ENCODE results near the gene OPCML. TPM values are rescaled to one million over a fixed set of nuclear protein-coding genes. Genes with fewer than 3 reads are reported as not detected.

Gene OPCML
- total RNA-seq, 1 donor from 2014 or later, result not detected

DNA sequence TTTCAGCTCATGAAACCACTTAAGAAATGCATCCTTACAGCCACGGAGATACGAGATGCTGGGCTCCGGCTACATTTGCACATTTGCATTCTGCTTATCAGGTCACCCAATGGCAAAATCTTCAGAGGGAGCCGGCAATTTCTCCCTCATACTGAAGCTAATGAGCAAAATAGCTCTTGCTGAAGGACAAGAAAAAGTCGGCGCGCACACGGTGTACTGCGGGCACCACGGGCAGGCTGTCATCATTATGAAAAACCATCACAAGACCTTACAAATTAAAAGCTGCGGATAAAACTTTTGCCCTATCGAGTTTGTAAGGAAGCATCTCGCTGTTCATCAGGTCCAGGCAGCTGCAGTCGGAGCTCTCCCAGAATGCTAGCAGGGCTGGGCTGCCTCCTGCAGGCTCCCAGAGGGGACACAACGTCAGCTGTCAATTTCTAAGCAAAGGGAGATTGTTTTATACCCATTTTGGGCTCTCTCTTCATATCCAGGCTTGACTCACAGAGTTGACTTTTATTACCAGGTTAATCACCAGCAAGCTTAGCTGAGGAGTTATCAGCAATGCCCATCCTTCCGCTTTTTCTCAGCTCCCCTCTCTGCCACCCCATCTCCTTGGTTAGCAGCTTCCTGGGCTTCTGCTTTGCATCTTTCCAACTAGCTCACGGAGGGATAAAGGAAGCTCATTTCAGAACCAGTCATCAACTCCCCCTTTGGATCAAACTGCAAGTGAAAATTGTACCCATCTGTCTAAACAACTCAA, 375.1 kb downstream of the OPCML start:
- no peak for TF ChIP-seq POLR2A (IDR thresholded peaks at IDR 0.05)
- TF ChIP-seq POLR2AphosphoS5 (IDR thresholded peaks at IDR 0.05; ENCODE audit: insufficient read depth in 1 of 2, low read depth in 1 of 2), result no peak
- TF ChIP-seq, protein P1, sequence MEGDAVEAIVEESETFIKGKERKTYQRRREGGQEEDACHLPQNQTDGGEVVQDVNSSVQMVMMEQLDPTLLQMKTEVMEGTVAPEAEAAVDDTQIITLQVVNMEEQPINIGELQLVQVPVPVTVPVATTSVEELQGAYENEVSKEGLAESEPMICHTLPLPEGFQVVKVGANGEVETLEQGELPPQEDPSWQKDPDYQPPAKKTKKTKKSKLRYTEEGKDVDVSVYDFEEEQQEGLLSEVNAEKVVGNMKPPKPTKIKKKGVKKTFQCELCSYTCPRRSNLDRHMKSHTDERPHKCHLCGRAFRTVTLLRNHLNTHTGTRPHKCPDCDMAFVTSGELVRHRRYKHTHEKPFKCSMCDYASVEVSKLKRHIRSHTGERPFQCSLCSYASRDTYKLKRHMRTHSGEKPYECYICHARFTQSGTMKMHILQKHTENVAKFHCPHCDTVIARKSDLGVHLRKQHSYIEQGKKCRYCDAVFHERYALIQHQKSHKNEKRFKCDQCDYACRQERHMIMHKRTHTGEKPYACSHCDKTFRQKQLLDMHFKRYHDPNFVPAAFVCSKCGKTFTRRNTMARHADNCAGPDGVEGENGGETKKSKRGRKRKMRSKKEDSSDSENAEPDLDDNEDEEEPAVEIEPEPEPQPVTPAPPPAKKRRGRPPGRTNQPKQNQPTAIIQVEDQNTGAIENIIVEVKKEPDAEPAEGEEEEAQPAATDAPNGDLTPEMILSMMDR (IDR thresholded peaks at IDR 0.05), result no peak
- Histone ChIP-seq H3K36me3 (no peaks in the 10 kb centered on the region), H3K27me3 (no peaks in the 10 kb centered on the region), H3K4me3 (no peak overlapping the region), H3K4me1 (no peaks in the 10 kb centered on the region), H3K27ac (no peak overlapping the region), H3K9me3 (no peaks in the 10 kb centered on the region)
- intact Hi-C loops (cut with DNase I), result no loop called here
- DNase-seq (ENCODE audit: extremely low spot score in 2 of 2), result no peak

DNA sequence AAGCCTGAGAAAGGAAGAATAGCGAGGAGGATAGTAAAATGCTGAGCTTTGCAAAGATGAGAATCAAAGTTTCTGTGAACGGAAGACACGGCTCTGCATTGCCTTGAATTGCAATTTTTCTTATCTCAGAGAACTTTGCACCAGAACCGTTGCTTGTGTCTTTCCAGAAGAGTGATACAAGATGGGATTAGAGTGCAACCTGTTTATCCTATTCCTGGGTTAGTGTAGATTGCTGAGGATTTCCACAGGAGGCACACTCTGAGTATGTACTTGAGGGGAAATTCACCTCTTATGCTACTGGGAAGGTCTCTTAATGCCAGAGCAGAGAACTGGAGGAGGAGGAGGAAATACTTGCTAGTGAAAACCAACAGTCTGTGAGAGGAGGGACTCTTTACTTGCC, 377.5 kb downstream of the OPCML start:
- no peaks in the 10 kb centered on the region for H3K36me3 ChIP-seq
- DNase-seq (ENCODE audit: extremely low spot score in 2 of 2), result no peak
- H3K27ac ChIP-seq, result no peak overlapping the region
- H3K9me3 ChIP-seq, result no peaks in the 10 kb centered on the region
- intact Hi-C loops (cut with DNase I), result no loop called here
- H3K27me3 ChIP-seq, result no peaks in the 10 kb centered on the region
- H3K4me1 ChIP-seq, result no peaks in the 10 kb centered on the region
- TF ChIP-seq POLR2AphosphoS5 (IDR thresholded peaks at IDR 0.05; ENCODE audit: insufficient read depth in 1 of 2, low read depth in 1 of 2), result no peak
- TF ChIP-seq, protein P1 (IDR thresholded peaks at IDR 0.05), result no peak
- TF ChIP-seq POLR2A (IDR thresholded peaks at IDR 0.05), result no peak
- no peak overlapping the region for H3K4me3 ChIP-seq

DNA sequence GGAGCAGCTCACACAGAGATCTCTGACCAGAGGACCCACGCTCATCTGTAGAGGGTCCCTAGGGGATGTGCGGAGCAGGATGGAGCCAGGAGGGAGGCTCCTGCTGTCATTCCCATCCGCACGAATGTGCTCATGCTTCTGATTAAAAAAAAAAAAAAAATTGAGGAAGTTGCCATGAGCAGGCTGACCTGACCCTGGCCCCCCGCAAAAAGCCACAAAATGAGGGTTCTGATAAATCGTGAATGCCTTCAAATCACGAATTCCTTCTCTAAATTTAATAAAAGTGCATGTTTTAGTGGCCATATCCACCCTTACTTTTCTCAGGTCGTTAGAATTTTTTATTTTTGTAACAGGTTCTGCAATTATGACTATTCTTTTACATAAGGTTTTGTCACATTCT, 378.2 kb downstream of the OPCML start:
- H3K27ac ChIP-seq, result no peak overlapping the region
- H3K36me3 ChIP-seq, result no peaks in the 10 kb centered on the region
- H3K27me3 ChIP-seq, result no peaks in the 10 kb centered on the region
- intact Hi-C loops (cut with DNase I), result no loop called here
- no peak for DNase-seq (ENCODE audit: extremely low spot score in 2 of 2)
- no peak overlapping the region for H3K4me3 ChIP-seq
- no peaks in the 10 kb centered on the region for H3K9me3 ChIP-seq
- no peaks in the 10 kb centered on the region for H3K4me1 ChIP-seq
- TF ChIP-seq POLR2A (IDR thresholded peaks at IDR 0.05) (no peak), POLR2AphosphoS5 (IDR thresholded peaks at IDR 0.05; ENCODE audit: insufficient read depth in 1 of 2, low read depth in 1 of 2) (no peak)

DNA sequence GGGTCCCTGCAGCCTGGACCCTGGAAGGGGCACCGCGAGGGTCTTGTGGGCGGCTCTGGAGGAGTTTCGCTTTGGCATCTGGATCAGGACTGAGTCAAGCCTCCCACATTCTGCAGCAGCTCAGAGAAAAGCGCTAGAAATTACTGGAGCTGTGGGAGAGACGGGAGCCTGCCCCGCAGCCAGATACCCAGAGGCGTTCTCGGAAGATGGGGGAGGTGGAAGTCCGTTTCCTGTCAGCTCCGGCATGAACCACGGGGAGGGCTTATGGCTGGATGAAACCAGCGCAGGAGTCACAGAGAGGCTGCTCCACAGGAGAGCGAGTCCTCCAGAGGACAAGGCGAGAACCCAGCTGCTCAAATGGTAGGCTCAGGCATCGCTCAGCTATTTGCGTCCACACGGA, 379.3 kb downstream of the OPCML start:
- no peaks in the 10 kb centered on the region for H3K27me3 ChIP-seq
- no peak overlapping the region for H3K27ac ChIP-seq
- H3K4me3 ChIP-seq, result no peak overlapping the region
- no peak for DNase-seq (ENCODE audit: extremely low spot score in 2 of 2)
- H3K9me3 ChIP-seq, result no peaks in the 10 kb centered on the region
- no peaks in the 10 kb centered on the region for H3K36me3 ChIP-seq
- intact Hi-C loops (cut with DNase I), result no loop called here
- TF ChIP-seq POLR2AphosphoS5 (IDR thresholded peaks at IDR 0.05; ENCODE audit: insufficient read depth in 1 of 2, low read depth in 1 of 2) (no peak), POLR2A (IDR thresholded peaks at IDR 0.05) (no peak)
- TF ChIP-seq, protein P1 (IDR thresholded peaks at IDR 0.05), result no peak
- H3K4me1 ChIP-seq, result no peaks in the 10 kb centered on the region

DNA sequence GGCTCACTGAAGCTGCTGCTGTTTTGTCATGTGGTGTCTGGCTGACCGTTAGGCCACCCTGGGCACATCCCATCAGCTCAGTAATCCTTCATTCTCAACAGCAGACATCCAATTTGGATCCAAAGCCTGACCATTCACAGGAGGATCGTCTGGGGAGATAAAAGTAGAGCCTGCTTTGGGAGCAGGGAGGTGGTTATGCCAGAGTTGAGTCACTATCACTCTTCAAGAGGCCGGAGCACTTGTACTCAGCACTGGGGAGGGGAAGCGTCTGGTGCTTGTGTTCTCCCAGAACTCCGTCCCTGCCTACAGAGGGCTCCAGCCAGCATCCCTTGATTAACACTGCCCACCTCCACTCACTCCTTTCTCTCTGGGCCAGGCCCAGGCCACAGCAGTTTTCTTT, 382.6 kb downstream of the OPCML start:
- intact Hi-C loops (cut with DNase I), result no loop called here
- Histone ChIP-seq H3K27ac (no peak overlapping the region), H3K9me3 (no peaks in the 10 kb centered on the region), H3K4me1 (no peaks in the 10 kb centered on the region), H3K27me3 (no peaks in the 10 kb centered on the region), H3K4me3 (no peak overlapping the region), H3K36me3 (no peaks in the 10 kb centered on the region)
- no peak for TF ChIP-seq POLR2A (IDR thresholded peaks at IDR 0.05)
- TF ChIP-seq POLR2AphosphoS5 (IDR thresholded peaks at IDR 0.05; ENCODE audit: insufficient read depth in 1 of 2, low read depth in 1 of 2), result no peak
- TF ChIP-seq, protein P1 (IDR thresholded peaks at IDR 0.05), result no peak
- DNase-seq (ENCODE audit: extremely low spot score in 2 of 2), result no peak

Data from vagina (tissue), 2 donors.